Iris pigment epithelial cell (primary cell): ENCODE results near the gene DBNDD2.
A peak's percentile ranks its signal among the peaks of the same experiment; 100 is the strongest.

ENCODE experiments used
- DNase-seq: peaks from one replicate; pipeline ENCODE4 v3.0.0-alpha.2; 2011; ENCODE audit warnings: low read depth

DBNDD2 gene

GRCh38 chr20:45407783-45408645, at the start of gene DBNDD2:
TSS of gene DBNDD2 (plus strand) at chr20:45408289. CDS start at chr20:45408468, 179 bp downstream.
- DNase-seq, result no peak

- DNase-seq, result peak; percentile 74
Measured at GRCh38 chr20:45359069-45359405, 49.1 kb upstream of the DBNDD2 start.

DNA sequence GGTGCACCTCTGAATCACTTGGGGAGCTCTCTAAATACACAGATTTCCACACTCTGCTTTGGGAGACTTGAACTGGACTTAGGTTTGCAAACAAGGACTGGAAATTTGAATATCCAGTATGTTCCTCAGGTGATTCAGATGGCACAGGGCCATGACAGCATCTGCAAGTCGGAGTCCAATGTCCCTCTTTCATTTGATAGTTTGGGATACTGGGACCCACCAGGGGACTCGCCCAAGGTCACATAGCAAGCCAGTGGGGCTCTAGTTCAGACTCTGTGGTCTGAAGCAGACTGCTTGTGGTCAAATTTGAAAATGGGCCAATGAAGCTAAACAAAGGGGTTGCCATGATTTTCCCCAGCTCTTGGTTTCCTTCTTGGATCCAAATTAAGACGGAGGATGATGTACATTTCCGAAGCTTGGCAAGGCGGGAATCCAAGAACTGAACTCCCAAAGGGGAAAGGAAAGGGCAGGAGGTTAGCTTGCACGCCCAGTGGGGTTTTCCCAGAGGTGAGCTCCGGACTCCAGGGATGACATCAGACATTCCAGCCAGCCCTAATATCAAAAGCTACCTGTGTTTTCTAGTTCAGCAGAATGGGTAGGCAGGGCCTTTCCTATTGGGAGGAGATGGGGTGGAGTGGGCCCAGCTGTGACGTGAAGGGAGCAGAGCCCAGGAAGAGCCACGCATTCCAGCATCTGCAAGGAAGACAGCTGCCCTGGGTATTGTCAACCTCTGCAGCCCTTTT, 48.5 kb upstream of the DBNDD2 start:
- DNase-seq, result peak; percentile 71

GRCh38 chr20:45361793-45362192, 46.3 kb upstream of the DBNDD2 start:
- no peak for DNase-seq

GRCh38 chr20:45362804-45363610, 45.1 kb upstream of the DBNDD2 start, which contains the start of gene SYS1:
TSS of gene SYS1 (plus strand) at chr20:45363156. CDS start at chr20:45363532, 376 bp downstream.
- DNase-seq, result peak; percentile 97

DNA sequence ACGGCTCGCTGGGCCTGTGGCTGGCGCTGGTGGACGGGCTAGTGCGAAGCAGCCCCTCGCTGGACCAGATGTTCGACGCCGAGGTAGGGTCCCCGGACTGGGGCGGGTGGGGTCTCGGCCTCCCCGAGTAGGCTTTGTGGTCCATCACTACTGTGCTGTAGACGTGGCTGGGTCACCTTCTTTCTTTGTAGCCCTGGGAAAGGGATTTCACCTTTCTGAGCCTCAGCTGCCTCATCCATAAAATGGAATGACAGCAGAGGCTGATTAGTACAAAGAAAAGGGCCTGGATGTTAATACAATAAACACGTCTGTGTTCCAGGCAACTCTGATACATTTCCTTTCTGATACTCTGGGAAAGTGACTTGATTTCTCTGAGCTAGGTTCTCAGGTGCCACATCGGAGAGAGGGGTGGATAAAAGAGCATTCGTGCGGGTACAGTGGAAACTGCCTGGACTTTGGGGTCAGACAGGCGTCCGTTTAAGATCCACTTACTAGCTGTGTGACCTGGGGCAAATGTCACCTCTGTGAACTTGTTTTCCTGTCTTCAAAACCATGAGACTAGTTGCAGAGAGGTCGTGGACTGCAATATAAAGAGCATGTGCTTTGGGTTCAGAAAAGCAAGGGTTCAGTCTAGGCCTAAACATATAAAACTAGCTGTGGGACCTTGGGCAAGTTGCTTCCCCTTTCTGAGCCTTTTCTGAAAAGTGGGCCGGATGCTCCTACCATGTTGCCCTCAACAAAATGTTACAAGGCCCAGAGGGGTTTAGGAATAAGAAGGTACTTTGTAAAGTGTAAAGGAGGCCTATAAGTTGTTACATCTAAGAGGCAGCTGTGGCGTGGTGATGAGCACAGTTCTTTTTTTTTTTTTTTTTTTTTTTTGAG, 44.2 kb upstream of the DBNDD2 start:
- DNase-seq, result no peak

DNA sequence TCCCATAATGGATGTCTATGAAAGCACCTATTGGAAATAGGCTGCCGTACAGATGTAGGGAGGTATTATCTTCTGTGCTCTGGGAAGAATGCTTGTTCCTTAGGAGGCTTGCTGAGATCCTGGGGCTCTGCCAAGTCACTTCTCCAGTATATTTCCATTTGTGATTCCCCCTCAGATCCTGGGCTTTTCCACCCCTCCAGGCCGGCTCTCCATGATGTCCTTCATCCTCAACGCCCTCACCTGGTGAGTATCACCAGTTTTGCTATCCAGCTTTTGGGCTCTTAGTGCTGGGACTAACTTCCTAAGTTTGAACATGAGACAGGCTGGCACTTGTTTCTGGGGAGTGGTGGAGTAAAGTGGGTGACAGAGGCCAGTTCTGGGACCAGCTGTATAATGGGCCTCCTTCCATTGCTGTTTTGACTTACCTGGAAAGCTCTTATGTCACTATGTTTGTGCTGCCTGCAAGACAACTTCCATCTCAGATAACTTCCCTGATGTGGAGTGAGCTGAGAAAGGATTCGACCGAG, 42.6 kb upstream of the DBNDD2 start:
- no peak for DNase-seq

DNA sequence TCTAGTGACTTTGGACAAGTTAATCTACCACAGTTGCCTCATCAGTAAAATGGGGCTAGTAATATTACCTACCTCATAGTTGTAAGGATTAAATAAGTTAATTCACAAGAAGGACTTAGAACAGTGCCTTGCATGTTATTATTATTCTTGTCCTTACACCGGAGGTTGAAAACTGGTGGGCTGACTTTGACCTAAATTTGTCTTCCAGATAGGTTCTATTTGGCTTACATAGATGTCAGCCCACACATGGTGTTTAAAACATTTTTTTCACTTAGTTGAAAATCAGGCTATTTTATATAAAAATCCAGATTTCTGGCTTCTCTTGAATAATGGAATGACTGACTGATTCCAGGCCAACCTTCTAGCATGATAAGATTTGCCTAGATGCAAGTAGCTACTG, 41.9 kb upstream of the DBNDD2 start:
- no peak for DNase-seq

- no peak for DNase-seq
Measured at GRCh38 chr20:45366631-45367030, 41.5 kb upstream of the DBNDD2 start.

DNA sequence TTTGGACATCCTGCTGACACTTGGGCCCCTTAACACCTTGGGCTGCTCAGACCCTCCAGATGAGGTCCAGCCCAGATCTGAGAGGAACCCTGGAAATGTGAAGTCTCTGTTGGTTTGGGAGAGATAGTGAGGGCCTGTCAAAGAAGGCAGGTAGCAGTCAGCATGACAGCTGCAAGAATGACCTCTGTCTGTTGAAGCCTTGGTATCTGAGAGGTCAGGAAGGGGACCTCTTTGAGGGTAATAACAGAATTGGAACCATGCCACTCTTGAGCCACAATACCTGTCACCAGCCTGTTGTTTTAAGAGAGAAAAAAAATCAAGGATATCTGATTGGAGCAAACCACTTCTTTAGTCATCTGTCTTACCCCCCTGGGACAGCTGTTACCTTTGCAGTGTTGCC, 41.0 kb upstream of the DBNDD2 start:
- no peak for DNase-seq

GRCh38 chr20:45368221-45368980, 39.7 kb upstream of the DBNDD2 start:
- DNase-seq, result no peak

GRCh38 chr20:45370571-45371160, 37.4 kb upstream of the DBNDD2 start:
- no peak for DNase-seq

- DNase-seq, result no peak
Measured at GRCh38 chr20:45372241-45372640, 35.8 kb upstream of the DBNDD2 start.

DNA sequence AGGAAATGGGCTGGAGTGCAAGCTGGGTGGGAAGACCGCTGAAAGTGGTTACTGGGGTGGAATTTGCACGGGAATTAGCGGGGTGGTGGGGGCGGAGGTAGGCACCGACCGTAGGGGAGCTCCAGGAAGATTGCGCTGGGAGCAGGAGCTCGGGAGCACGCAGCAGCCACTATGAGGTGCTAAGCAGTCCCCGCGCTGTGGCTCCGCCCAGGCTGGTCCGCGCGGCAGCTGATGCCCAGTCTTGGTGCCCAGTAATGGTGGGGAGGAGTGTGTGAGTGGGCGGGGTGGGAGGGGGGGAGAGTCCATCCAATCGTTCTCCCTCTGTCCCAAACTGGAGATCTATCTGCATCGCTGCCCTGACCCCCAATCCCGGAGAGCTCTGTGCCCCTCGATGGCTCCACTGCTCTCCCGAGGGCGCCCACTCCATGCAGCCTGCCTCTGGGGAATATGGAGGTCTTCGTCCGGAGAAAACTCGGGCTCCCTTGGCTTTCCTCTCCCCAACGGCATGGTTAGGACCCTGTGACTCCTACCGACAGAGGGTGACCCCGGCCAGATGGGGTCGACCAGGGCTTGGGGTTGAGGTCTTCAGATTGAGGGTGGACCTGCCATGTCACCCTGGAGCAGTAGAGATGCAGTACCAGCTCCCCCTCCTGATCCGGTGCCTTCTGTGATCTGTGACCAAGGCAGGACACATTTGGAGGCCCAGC, 35.3 kb upstream of the DBNDD2 start:
- DNase-seq, result no peak

GRCh38 chr20:45373353-45374100, 34.6 kb upstream of the DBNDD2 start:
- DNase-seq, result peak; percentile 72

DNA sequence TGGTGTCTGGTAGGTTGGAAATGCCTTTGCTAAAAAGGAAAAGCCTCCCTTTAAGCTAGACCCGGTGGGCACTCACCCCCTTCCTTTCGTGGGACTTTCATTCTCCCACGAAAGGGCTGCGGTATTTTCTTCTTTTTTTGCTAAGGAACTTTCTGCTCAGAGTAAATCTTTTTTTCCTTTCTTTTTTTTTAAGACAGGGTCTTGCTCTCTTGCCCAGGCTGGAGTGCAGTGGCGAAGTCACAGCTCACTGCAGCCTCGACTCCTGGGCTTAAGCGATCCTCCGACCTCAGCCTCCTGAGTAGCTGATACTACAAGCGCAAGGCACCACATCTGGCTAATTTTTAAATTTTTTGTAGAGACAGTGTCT, 34.0 kb upstream of the DBNDD2 start:
- DNase-seq, result no peak

GRCh38 chr20:45374966-45375365, 33.1 kb upstream of the DBNDD2 start:
- no peak for DNase-seq

DNA sequence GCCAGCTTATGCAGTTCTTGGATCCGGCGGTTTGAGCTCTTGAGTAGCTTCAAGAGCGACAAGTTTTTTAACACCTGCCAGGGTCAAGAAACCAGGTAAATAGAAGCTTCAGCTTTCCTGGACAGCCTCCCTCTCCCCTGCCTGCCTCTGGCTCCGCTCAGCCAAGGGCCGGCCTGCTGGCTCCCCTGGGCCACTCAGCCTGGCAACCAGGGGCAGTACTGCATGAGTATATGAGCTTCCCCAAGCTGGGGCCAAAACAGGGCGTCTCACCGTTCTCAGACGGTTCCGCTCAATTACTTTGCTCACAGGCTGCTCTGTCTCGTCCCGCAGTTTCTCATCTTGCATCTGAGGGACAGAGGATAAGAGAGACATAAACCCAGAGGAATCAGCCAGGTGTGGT, 30.8 kb upstream of the DBNDD2 start:
- no peak for DNase-seq

- no peak for DNase-seq
Measured at GRCh38 chr20:45378191-45378590, 29.9 kb upstream of the DBNDD2 start, which contains the start of gene TP53TG5. TSS of gene TP53TG5 (minus strand) at chr20:45378325. CDS start at chr20:45378236, 89 bp downstream.
